RWPE1 (cell line): ENCODE measurements around the gene AHCY.

Experiments used
- CTCF ChIA-PET: fragments of 350-600 bp; sonication (Branson Sonifier 250); formaldehyde crosslinking; extraction: SDS; loops from one replicate; lab custom pipeline; 2021; lab: Yijun Ruan, JAX
- POLR2A ChIA-PET: fragments of 400-600 bp; formaldehyde crosslinking; extraction: SDS; loops from one replicate; lab custom pipeline; 2020; ENCODE audit warnings: antibody characterized with exemption; ENCODE audit not compliant: low non-redundant PET; lab: Yijun Ruan, JAX
- DNase-seq: peaks from one replicate; pipeline ENCODE4 v3.0.0; 2012; ENCODE audit warnings: low spot score
- H3K27ac ChIP-seq: fragments of 450-650 bp; 2 replicates; pipeline ENCODE4 v1.5.1; 2017
- TF ChIP-seq, protein P1 (sequence below): fragments of 450-650 bp; conservative IDR thresholded peaks from 2 replicates; pipeline ENCODE4 v1.5.1; 2017; ENCODE audit warnings: low read depth, mild to moderate bottlenecking

Gene AHCY

DNA sequence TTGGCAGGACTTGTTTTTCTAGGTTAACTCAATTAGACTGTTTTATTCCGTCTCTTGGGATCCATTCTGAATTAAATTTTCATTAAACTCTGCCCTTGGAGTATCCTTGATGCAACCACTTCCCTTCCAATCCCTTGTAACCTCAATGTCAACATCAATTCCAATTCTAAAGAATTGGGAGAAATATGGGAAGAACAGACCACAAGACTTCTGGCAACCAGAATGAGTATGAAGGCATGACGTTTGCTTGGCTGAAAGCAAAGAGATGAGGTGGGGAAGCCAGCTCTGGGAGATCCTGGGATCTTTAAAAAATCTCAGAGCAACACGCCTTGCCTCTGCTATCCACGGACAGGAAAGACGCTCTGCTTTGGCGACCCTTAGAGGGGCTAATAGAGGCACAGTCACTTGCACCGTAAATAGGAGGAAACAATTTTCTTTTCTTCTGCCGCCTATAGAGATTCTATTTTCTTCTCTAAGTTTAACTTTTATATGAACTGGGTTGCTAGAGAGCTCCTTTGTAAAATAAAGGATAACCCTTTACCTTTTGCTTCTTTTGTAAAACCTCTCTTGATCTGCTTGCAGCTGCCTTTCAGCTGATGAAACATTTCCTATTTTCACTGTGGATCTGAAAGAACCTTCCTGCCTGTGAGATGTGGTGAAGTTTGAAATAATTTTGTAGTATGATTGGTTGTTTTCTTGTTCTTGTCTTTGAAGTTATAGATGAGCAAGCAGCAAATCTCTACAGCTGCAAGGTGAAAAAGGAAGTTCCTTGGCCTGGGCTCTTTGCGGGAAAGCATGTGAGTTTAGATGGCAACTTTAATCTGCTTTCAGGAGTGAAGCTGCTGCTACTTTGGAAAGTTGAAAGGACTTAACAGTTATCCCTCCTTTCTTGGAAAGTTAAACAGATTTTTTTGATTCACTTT is 62.2 kb downstream of the AHCY start, which contains the start of gene ASIP:
Gene ASIP (plus strand): TSS at position 731 of the 923 bp plus-strand sequence. CDS start 18,952 bp downstream, outside the sequence.
- TF ChIP-seq, protein P1, sequence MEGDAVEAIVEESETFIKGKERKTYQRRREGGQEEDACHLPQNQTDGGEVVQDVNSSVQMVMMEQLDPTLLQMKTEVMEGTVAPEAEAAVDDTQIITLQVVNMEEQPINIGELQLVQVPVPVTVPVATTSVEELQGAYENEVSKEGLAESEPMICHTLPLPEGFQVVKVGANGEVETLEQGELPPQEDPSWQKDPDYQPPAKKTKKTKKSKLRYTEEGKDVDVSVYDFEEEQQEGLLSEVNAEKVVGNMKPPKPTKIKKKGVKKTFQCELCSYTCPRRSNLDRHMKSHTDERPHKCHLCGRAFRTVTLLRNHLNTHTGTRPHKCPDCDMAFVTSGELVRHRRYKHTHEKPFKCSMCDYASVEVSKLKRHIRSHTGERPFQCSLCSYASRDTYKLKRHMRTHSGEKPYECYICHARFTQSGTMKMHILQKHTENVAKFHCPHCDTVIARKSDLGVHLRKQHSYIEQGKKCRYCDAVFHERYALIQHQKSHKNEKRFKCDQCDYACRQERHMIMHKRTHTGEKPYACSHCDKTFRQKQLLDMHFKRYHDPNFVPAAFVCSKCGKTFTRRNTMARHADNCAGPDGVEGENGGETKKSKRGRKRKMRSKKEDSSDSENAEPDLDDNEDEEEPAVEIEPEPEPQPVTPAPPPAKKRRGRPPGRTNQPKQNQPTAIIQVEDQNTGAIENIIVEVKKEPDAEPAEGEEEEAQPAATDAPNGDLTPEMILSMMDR: no peak
- DNase-seq: no peak
- no peak within 1 kb of the TSS for H3K27ac ChIP-seq
- ChIA-PET CTCF (interaction anchor here (1.5 to 2.1 kb wide), 2 partner anchors 50 to 71 kb away, joined by 3 to 5 read pairs; no protein-coding TSS in a partner anchor), POLR2A (no interaction called here)

- no peak for DNase-seq
- TF ChIP-seq, protein P1: no peak
- H3K27ac ChIP-seq: no peak overlapping the region
- CTCF ChIA-PET: interaction anchor here (1.1 to 2.1 kb wide), 3 partner anchors 14 to 72 kb away, joined by 3 to 5 read pairs (median 4); no protein-coding TSS in a partner anchor
- POLR2A ChIA-PET: no interaction called here
Measured at GRCh38 chr20:34240121-34240520, 63.0 kb downstream of the AHCY start.

- POLR2A ChIA-PET: no interaction called here
Measured at GRCh38 chr20:34237942-34238341, 65.2 kb downstream of the AHCY start.

DNA sequence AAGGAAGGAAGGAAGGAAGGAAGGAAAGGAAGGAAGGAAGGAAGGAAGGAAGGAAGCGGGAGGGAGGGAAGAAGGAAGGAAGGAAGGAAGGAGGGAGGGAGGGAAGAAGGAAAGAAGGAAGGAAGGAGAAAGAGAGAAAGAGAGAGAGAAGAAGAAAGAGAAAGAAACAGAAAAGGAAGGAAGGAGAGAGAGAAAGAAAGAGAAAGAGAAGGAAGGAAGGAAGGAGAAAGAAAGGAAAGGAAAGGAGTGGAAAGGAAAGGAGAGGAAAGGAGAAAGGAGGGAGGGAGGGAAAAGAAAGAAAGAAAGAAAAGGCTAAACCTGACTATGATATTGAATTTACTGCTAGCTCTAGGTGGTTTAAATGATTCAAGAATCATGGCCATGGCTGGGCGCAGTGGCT is 67.3 kb downstream of the AHCY start:
- TF ChIP-seq, protein P1: no peak
- CTCF ChIA-PET: no interaction called here
- POLR2A ChIA-PET: no interaction called here
- no peak overlapping the region for H3K27ac ChIP-seq
- no peak for DNase-seq

More at GRCh38 chr20:34237942-34238341, 65.2 kb downstream of the AHCY start:
- CTCF ChIA-PET: interaction anchor here (0.7 kb wide), 1 partner anchor 8 kb away, joined by 4 read pairs; no protein-coding TSS in a partner anchor
- TF ChIP-seq, protein P1: no peak
- DNase-seq: no peak
- no peak overlapping the region for H3K27ac ChIP-seq

GRCh38 chr20:34233687-34234086 is 69.5 kb downstream of the AHCY start:
- ChIA-PET POLR2A (no interaction called here), CTCF (interaction anchor here (0.6 to 1.9 kb wide), 6 partner anchors 11 to 139 kb away, joined by 3 to 7 read pairs (median 4); no protein-coding TSS in a partner anchor)
- DNase-seq: no peak
- TF ChIP-seq, protein P1: no peak
- H3K27ac ChIP-seq: no peak overlapping the region

DNA sequence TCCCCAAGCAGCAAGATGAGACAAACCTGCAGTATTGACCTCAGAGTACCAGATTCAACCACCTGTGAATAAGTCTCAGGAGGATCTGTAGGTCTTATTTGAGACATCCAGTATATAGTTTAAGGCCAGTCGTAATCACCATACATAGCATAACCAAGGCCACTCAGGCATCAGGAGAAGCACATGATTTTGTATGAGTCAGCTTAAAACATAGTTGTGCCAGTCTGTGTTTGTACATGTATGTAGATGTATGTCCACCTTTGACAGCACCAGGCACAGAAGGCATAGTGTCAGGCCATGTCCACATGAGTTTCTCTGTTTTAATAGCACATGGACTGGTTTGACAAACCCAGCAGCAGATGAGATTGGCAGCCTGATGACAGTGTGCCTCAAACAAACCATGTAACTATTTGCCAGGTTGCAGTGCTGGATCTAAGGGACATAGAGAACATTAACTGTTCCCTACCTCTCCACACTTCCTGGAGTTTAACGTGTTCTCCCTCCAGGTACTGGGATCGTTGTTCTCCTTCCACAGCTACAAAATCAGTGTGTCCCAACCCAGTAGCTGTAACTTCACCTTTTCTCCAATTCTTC is 70.6 kb downstream of the AHCY start:
- CTCF ChIA-PET: interaction anchor here (0.7 to 1.1 kb wide), 2 partner anchors 10 to 904 kb away, joined by 3 to 7 read pairs; no protein-coding TSS in a partner anchor
- H3K27ac ChIP-seq: no peak overlapping the region
- POLR2A ChIA-PET: no interaction called here
- TF ChIP-seq, protein P1: no peak
- DNase-seq: no peak
